ENCODE data around the gene GABRB2.
"Not testable (repeated sequence)": the region's sequence is repeated elsewhere in the genome, so short reads cannot be mapped to it uniquely, and the experiment has no call there.

Gene GABRB2

DNA sequence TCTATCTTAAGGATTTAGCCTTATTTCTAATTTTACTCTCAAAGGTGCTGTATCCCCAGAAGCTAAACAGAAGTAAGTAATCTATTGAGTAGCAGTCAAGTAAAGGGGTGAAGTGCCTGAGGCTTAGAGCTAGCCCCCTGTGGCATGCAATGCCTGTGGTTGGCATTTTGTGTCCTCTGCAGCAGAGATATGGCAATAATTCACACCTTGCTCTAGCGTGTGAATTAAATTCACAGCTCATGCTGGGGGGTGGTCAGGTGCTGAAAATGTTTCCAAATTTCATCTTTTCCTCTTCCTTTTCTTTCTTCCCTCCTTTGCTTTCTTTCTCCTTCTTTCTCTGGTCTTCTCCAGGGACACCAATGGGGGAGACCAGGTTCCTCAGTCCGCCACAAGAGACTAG, 262.1 kb downstream of the GABRB2 start:
- Histone ChIP-seq H3K36me3 (ENCODE audit: insufficient read depth, low read length) (no peaks in the 10 kb centered on the region), H3K9me3 (ENCODE audit: control insufficient read depth, insufficient read depth, low read length) (no peaks in the 10 kb centered on the region), H3K4me1 (ENCODE audit: insufficient read depth, low read length) (no peaks in the 10 kb centered on the region), H3K9ac (ENCODE audit: low read depth, low read length) (no peak overlapping the region)

GRCh38 chr5:161283296-161283695, 263.2 kb downstream of the GABRB2 start:
- H3K4me1 ChIP-seq (ENCODE audit: insufficient read depth, low read length) = no peaks in the 10 kb centered on the region

DNA sequence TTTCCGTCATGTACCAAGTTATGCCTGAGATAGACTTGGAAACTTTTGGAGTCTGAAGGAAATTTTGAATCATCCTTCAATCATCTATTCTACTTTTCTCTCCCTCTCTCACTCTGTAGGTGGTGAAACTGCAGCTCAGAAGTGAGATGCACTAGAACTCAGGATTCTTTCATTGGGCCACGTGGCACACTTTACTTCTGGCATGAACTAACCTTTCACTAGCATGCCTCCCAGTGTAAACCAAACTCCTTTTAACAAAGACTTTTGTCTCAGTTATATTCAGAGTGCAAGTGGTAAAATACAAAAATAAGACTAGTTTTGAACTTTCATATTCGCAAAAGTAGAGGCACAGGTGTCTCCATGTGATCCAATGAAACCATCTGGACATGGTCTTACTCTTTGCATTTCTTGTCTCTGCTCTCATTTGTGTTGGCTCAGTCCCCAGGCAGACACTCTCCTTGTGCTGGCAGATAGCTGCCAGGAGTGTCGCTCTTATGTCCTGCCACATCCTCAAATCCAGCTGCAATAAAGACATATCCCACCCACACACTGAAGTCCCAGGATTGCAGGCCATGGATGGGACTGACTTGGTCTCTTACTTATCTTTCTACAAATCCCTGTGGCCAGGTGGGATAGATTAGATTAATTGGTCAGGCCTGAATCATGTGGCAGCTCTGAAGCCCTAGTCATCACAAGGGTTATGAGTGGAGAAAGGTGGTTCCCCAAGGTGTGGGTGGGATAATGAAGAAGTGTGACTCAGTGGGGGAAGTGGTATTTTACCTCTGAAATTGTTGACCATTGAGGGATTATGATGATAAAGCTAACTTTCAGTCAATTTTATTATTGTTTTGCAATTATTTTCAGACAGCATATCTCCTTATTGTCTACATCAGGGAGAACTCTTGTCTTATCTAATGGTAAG, 267.5 kb downstream of the GABRB2 start:
- Histone ChIP-seq H3K9ac (ENCODE audit: low read depth, low read length) (no peak overlapping the region), H3K36me3 (ENCODE audit: insufficient read depth, low read length) (no peaks in the 10 kb centered on the region), H3K9me3 (ENCODE audit: control insufficient read depth, insufficient read depth, low read length) (no peaks in the 10 kb centered on the region), H3K4me1 (ENCODE audit: insufficient read depth, low read length) (no peaks in the 10 kb centered on the region)

More at GRCh38 chr5:161283296-161283695, 263.2 kb downstream of the GABRB2 start:
- H3K36me3 ChIP-seq (ENCODE audit: insufficient read depth, low read length) = no peaks in the 10 kb centered on the region
- no peaks in the 10 kb centered on the region for H3K9me3 ChIP-seq (ENCODE audit: control insufficient read depth, insufficient read depth, low read length)
- no peak overlapping the region for H3K9ac ChIP-seq (ENCODE audit: low read depth, low read length)

DNA sequence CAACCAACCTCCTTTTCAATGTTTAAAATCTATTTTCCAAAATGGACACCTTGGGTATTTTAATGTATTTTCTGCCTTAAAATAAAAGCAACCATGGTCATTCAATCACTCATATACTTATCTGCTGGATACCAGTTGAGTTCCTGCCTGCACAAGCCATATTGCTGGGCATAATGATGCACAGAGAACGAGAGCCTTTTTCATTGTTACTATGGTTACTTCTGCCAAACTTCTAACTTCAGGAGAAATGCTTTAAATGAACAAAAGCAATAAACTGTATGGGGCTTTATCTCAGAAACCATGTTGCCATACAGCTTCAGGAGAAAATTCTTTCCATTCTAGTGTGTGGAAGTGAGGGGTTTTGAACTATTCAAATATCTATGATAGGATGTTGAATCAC, 269.5 kb downstream of the GABRB2 start:
- no peaks in the 10 kb centered on the region for H3K36me3 ChIP-seq (ENCODE audit: insufficient read depth, low read length)
- H3K9me3 ChIP-seq (ENCODE audit: control insufficient read depth, insufficient read depth, low read length) = no peaks in the 10 kb centered on the region
- no peaks in the 10 kb centered on the region for H3K4me1 ChIP-seq (ENCODE audit: insufficient read depth, low read length)
- H3K9ac ChIP-seq (ENCODE audit: low read depth, low read length) = no peak overlapping the region

DNA sequence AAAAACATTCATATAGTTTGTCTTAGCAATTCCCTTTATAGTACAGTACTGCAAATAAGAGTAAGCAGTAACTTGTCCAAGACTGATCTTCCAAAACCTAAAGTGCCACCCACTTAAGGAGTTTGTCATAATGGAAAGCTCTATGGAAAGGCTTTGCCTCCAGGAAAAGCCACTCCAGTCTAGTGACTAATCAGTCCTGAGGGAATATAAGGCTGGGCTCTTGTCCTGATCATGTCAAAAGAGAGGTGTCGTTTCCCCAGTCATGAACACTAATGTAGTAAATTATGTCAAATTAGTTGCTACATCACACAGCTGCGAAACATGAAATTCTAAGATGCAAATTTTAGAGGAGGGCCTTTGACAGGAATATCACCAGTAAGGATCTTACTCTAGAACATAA, 271.6 kb downstream of the GABRB2 start:
- Histone ChIP-seq H3K9ac (ENCODE audit: low read depth, low read length) (no peak overlapping the region), H3K4me1 (ENCODE audit: insufficient read depth, low read length) (no peaks in the 10 kb centered on the region), H3K36me3 (ENCODE audit: insufficient read depth, low read length) (no peaks in the 10 kb centered on the region), H3K9me3 (ENCODE audit: control insufficient read depth, insufficient read depth, low read length) (no peaks in the 10 kb centered on the region)

DNA sequence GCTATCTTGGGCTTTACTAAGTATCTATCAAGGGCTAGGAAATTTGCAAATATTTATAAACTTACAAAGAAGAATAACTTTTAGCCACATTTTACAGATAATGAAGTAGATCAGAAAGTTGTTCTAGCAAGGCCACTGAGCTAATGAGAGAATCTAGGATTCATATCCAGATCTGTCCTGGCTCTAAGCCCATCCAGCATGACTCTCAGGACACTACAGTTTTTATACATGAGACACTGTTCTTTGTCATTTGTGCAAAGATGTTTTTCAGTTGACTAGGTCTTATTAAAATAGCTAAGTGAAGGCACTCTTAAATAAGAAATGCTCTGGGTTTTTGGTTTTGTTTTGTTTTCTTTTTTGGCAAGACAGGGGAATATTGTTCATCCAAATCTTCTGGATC, 273.1 kb downstream of the GABRB2 start:
- Histone ChIP-seq H3K4me1 (ENCODE audit: insufficient read depth, low read length) (no peaks in the 10 kb centered on the region), H3K36me3 (ENCODE audit: insufficient read depth, low read length) (no peaks in the 10 kb centered on the region), H3K9ac (ENCODE audit: low read depth, low read length) (no peak overlapping the region), H3K9me3 (ENCODE audit: control insufficient read depth, insufficient read depth, low read length) (no peaks in the 10 kb centered on the region; the same call in 1 of the 2 replicates)

- H3K9me3 ChIP-seq (ENCODE audit: control insufficient read depth, insufficient read depth, low read length) = no peaks in the 10 kb centered on the region; the same call in 1 of the 2 replicates
- no peaks in the 10 kb centered on the region for H3K4me1 ChIP-seq (ENCODE audit: insufficient read depth, low read length)
- H3K9ac ChIP-seq (ENCODE audit: low read depth, low read length) = no peak overlapping the region
- H3K36me3 ChIP-seq (ENCODE audit: insufficient read depth, low read length) = no peaks in the 10 kb centered on the region
These were observed 274.7 kb downstream of the GABRB2 start for GRCh38 chr5:161271816-161272215.

- Histone ChIP-seq H3K4me1 (ENCODE audit: insufficient read depth, low read length) (no peaks in the 10 kb centered on the region), H3K36me3 (ENCODE audit: insufficient read depth, low read length) (no peaks in the 10 kb centered on the region)
These were observed 277.4 kb downstream of the GABRB2 start for GRCh38 chr5:161269125-161269524.

DNA sequence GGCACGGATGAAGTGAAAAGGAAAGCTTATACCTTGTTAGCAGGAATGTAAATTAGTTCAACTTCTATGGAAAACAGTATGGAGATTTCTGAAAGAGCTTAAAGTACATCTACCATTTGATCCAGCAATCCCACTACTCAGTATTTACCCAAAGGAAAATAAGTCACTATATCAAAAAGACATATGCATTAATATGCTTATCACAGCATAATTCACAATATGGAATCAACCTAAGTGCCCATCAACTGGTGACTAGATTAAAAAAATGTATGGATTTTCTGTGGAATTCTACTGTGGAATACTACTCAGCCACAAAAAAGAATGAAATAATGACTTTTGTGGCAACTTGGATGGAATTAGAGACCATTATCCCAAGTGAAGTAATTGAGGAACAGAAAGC, 279.6 kb downstream of the GABRB2 start:
- H3K36me3 ChIP-seq (ENCODE audit: insufficient read depth, low read length) = no peaks in the 10 kb centered on the region
- no peaks in the 10 kb centered on the region; the same call in 1 of the 2 replicates for H3K9me3 ChIP-seq (ENCODE audit: control insufficient read depth, insufficient read depth, low read length)
- H3K9ac ChIP-seq (ENCODE audit: low read depth, low read length) = no peak overlapping the region
- no peaks in the 10 kb centered on the region for H3K4me1 ChIP-seq (ENCODE audit: insufficient read depth, low read length)

More at GRCh38 chr5:161269125-161269524, 277.4 kb downstream of the GABRB2 start:
- Histone ChIP-seq H3K9ac (ENCODE audit: low read depth, low read length) (no peak overlapping the region), H3K9me3 (ENCODE audit: control insufficient read depth, insufficient read depth, low read length) (no peaks in the 10 kb centered on the region; the same call in 1 of the 2 replicates)

GRCh38 chr5:161265006-161265405, 281.5 kb downstream of the GABRB2 start:
- no peaks in the 10 kb centered on the region; the same call in 1 of the 2 replicates for H3K9me3 ChIP-seq (ENCODE audit: control insufficient read depth, insufficient read depth, low read length)
- H3K36me3 ChIP-seq (ENCODE audit: insufficient read depth, low read length) = no peaks in the 10 kb centered on the region
- no peaks in the 10 kb centered on the region for H3K4me1 ChIP-seq (ENCODE audit: insufficient read depth, low read length)
- H3K9ac ChIP-seq (ENCODE audit: low read depth, low read length) = no peak overlapping the region

- H3K9me3 ChIP-seq (ENCODE audit: control insufficient read depth, insufficient read depth, low read length) = no peaks in the 10 kb centered on the region
- H3K4me1 ChIP-seq (ENCODE audit: insufficient read depth, low read length) = peaks cover 6% of the 10 kb centered on the region; the same call in 1 of the 2 replicates
- H3K36me3 ChIP-seq (ENCODE audit: insufficient read depth, low read length) = no peaks in the 10 kb centered on the region
- H3K9ac ChIP-seq (ENCODE audit: low read depth, low read length) = no peak overlapping the region
These were observed 283.3 kb downstream of the GABRB2 start for GRCh38 chr5:161263191-161263590.

GRCh38 chr5:161261668-161262323, 284.7 kb downstream of the GABRB2 start:
- Histone ChIP-seq H3K9me3 (ENCODE audit: control insufficient read depth, insufficient read depth, low read length) (no peaks in the 10 kb centered on the region), H3K36me3 (ENCODE audit: insufficient read depth, low read length) (no peaks in the 10 kb centered on the region), H3K4me1 (ENCODE audit: insufficient read depth, low read length) (peaks cover 11% of the 10 kb centered on the region; the same call in 1 of the 2 replicates), H3K9ac (ENCODE audit: low read depth, low read length) (no peak overlapping the region)

DNA sequence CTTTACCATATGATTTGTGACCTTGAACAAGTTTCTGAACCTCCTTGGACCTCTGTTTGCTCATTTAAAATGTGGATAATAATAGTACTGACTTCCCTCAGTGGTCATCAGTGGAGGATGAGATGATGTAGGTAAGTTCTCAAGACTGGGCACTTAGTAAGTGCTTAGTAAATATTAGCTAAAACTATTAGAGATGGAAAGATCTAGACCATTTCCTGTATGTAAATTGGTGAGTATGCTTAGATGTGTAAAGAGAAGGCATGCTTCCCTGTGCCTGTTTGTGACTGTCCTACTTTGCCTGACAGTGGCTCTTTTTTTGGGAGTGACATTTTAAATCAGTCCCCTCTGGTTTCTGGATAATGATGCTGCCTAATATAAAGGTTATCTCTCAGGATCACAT, 288.1 kb downstream of the GABRB2 start:
- H3K36me3 ChIP-seq (ENCODE audit: insufficient read depth, low read length) = no peaks in the 10 kb centered on the region
- H3K9ac ChIP-seq (ENCODE audit: low read depth, low read length) = no peak overlapping the region
- peaks cover 11% of the 10 kb centered on the region; the same call in 1 of the 2 replicates for H3K4me1 ChIP-seq (ENCODE audit: insufficient read depth, low read length)
- H3K9me3 ChIP-seq (ENCODE audit: control insufficient read depth, insufficient read depth, low read length) = no peaks in the 10 kb centered on the region

DNA sequence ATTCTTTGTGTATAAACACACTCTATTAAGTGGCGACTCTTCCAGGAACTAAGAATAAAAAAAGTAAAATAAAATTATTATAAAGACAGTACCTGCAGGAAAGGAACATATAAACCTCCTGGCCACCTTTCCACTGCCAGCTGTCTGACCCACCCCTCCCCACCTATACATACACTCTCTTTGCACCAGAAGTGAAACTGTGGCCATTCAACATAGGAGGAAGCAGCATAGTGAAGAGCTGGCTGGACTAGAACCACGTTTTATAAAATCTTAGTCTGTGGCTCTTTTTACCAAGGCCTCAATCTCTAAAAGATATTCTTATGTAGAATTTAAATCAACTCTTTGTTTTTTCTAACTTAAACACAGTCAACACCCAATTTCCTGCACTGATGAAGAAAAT, 289.6 kb downstream of the GABRB2 start:
- no peak overlapping the region for H3K9ac ChIP-seq (ENCODE audit: low read depth, low read length)

GRCh38 chr5:161252955-161253354, 293.6 kb downstream of the GABRB2 start:
- H3K9me3 ChIP-seq (ENCODE audit: control insufficient read depth, insufficient read depth, low read length); H3K4me1 ChIP-seq (ENCODE audit: insufficient read depth, low read length); H3K9ac ChIP-seq (ENCODE audit: low read depth, low read length); H3K36me3 ChIP-seq (ENCODE audit: insufficient read depth, low read length): not testable (repeated sequence)

More for the DNA sequence above, 289.6 kb downstream of the GABRB2 start:
- peaks cover 11% of the 10 kb centered on the region; the same call in 1 of the 2 replicates for H3K4me1 ChIP-seq (ENCODE audit: insufficient read depth, low read length)
- H3K9me3 ChIP-seq (ENCODE audit: control insufficient read depth, insufficient read depth, low read length) = no peaks in the 10 kb centered on the region
- H3K36me3 ChIP-seq (ENCODE audit: insufficient read depth, low read length) = no peaks in the 10 kb centered on the region
